ENCODE results near the gene DCAF8L2. TPM values are rescaled to one million over a fixed set of nuclear protein-coding genes. Genes with fewer than 3 reads are reported as not detected.
"Not testable (repeated sequence)": the region's sequence is repeated elsewhere in the genome, so short reads cannot be mapped to it uniquely, and the experiment has no call there.

DCAF8L2 gene
- total RNA-seq, 1 donor from 2014 or later = not detected

DNA sequence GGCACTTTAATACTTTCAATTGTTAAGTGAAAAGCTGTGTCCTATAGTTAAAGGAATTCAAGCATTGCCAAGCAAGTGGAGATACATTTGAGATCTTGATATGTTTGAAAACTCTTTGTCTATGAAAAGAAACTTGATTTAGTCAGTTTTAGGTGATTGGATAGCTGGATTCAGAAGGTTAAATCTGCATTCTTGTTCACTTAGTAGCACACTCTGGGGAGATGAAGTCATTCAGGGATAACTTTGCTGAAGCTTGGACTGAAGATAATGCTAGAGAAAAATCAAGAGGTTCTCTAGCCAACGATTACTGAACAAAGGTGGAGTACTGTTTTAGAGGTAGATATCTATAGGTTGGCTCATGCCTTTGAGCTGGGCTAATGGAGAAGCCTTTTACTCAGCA lies 90.6 kb downstream of the DCAF8L2 start:
- no peak for DNase-seq

DNA sequence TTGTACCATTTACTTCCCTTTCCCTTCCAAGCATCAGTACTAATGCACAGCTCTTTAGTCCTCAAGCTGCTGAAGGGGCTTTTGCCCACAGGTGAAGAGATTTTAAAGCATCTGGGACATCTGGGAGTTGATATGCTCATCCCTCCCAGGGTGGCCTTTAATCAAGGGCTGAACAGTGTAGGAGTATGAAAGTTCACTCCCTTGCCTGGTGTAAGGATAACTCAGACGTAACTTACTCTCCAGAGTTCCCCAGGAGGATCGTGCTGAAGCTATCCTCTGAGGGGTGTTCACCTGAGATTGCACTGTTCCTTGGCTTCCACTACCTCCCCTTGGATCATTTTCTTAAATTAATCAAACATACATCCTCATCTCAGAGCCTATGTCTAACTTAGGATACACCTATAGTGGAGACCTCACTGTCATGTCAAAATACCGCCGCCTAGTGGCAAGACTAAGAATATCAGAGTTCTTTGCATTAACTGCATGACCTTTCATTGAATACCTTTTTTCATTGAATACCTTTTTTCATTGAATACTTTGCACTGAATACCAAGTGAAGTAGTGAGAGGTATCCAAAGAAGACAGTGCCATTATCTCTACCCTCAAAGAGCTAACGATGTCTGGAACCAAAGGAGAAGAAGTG lies 93.5 kb downstream of the DCAF8L2 start:
- not testable (repeated sequence) for DNase-seq

DNA sequence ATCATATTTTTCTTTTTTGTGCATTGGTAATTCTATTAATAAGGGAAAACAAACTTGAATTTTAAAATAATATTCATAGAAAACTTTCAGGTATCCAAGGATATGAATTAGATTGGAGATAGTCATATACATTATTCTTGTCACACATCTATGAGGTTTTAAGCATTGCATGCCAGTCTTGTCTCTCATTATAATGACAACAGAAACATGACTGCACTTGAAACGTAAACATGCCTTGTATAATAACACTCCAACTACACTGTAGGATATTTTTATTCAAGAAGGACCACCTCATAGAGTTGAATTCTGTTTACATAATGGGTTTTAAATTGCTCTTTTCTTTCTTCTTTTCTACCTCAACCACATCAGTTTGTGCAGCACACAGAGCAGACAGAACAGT lies 104.5 kb downstream of the DCAF8L2 start:
- no peak for DNase-seq

DNA sequence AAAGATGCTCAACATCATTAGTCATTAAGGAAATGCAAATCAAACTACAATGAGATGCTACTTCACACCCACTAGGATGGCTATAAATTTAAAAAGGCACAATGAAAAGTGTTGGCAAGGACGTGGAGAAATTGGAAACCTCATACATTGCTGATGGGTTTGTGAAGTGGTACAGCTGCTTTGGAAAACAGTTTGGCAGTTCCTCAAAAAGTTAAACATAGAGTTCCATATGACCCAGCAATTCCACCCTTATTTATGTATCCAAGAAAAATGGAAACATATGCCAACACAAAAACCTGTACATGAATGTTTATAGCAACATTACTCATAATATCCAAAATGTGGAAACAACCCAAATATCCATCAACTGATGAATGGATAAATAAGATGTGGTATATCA lies 116.4 kb downstream of the DCAF8L2 start:
- no peak for DNase-seq

DNA sequence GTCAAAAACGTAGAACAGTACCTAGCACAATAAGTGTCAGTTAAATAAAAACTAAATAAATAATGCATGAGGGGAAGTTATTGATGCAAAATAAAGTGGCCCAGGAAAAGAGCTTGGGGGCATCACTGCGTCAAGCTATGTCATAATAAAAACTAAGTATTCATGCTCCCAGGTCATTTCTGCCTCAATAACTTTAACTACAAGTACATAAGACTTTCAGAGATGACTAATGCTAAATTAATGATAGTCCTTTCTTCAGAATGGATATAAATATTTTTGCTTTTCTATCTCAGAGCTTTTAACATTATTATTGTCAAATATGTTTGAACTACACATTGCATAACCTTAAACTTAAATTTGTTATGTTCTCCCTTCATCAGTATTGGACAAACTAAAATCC lies 125.5 kb downstream of the DCAF8L2 start:
- DNase-seq = no peak

DNA sequence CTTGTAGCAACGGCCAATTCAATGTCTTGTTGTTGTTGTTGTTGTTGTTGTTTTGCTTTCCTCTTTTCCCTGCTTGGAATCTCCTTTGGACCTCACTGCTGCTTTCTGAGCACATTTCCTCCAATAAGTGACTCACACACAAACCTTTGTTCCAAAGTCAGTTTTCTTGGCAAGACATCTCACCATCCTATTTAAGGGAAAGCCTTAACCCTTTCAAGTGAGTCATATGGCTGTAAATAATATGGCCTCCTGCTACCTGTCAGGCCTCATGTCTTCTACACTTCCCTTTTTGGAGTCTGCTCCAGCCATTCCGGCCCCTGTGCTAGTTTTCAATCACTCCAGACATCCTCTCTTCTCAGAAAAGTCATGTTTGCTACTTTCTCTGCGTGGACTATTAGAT lies 138.1 kb downstream of the DCAF8L2 start:
- DNase-seq = no peak

DNA sequence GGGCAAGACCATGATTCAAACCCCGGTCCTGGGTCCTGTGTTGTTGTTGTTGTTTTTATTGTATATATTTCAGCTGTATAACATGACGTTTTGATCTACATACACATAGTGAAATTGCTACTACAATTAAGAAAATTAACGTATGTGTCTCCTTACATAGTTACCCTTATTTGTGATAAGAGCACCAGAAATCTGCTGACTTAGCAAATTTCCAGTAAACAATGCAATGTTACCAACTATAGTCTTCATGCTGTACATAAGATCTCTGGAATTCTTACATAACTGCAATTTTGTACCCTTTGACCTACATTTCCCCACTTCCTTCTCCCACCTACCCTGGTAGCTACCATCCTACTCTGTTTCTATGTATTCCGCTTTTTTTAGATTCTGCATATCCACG lies 141.8 kb downstream of the DCAF8L2 start:
- DNase-seq = no peak

DNA sequence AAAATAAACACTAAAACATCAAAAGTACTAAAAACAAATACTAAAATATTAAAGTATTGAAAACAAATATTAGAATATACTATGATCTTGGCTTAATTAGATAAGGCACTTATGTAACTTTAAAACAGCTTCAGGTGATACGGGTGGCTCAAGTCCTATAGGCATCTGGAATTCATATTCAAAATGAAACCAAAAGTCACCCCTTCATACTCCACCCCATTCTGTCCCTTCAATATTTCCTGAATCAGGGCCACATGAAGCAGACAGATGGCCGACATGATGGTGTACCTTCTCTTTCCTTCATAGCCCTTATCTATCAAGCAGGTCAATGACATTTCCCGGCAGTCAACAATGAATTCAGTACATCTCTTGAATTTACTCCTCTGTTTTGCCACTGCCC lies 145.8 kb downstream of the DCAF8L2 start:
- DNase-seq = no peak

DNA sequence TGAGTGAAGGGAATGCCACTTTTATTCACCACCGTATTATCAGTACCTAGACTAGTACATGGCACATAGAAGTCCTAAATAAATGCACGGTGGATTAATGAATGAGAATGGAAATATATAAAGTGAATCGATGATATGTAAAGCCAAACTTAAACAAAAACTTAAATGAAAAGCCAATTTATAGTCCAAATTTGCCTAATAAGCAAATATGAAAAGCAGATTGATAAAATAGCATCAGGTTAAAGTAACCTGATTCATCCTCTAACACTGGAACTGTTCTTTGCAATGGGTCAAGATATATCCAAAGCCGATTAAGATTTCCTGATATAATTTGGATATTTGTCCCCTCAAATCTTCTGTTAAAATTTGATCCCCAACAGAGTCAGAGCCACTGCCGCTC lies 150.8 kb downstream of the DCAF8L2 start:
- no peak for DNase-seq

DNA sequence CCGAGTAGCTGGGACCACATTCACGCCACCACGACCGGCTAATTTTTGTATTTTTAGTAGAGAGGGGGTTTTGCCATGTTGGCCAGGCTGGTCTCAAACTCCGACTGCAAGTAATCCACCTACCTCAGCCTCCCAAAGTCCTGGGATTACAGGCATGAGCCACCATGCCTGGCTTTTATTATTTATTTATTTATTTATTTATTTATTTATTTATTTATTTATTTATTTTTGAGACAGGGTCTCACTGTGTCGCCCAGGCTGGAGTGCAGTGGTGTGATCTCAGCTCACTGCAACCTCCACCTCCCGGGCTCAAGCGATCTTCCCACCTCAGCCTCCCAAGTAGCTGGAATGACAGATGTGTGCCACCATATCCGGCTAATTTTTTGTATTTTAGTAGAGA lies 153.4 kb downstream of the DCAF8L2 start:
- DNase-seq = not testable (repeated sequence)

DNA sequence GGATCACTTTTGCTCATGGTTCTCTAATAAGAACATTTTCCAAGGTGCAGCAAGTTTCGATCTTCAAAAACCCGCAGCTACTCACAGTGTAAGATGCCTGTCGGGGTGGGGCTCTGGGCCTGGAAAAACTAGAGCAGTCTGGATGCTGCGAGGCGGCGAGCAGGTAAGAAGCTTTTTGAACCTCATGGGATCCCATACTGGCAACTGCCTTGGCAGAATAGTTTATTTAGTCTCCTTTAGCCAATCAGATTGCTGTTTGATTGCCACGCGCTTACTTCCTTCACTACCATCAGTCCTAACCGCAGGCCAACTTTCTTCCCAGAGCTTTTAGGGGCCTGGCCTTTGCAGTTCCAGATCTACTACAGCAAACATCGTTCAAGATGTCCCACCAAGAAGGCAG lies 156.4 kb downstream of the DCAF8L2 start:
- no peak for DNase-seq

DNA sequence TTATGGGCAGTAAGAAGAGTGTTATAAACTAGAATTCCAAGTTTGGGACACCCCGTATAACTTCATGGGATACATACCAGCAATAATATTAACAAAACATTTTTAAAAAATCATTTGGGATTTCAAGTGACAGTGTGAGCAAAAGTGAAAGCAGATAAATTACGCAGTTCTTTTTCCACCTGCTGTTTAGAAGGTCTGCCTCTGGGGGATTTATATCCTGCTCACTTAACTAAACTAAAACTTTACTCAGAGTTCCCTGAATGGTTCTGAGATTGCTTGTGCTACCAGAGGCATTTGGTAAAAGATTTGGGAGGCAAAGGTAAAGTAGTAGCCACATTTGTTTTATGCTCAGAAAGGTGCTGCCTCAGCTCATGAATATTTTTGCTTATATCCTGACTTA lies 160.2 kb downstream of the DCAF8L2 start:
- not testable (repeated sequence) for DNase-seq

DNA sequence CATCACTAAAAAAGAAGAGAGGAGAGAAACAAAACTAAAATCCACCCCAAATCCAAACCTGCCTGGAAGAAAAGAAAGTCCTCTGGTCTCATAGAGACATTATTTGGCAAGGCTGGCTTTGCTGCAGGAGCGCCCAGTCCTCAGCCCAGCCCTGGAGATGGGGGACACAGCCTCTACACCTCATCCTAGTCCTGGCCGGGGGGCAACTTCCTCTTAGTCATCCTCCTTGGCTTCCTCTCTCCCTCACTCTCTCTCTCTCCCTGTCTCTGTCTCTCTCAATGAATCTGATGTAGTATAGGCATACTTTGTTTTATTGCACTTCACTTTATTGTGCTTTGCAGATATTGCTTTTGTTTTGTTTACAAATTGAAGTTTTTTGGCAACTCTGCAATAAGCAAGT lies 161.8 kb downstream of the DCAF8L2 start:
- DNase-seq = no peak

DNA sequence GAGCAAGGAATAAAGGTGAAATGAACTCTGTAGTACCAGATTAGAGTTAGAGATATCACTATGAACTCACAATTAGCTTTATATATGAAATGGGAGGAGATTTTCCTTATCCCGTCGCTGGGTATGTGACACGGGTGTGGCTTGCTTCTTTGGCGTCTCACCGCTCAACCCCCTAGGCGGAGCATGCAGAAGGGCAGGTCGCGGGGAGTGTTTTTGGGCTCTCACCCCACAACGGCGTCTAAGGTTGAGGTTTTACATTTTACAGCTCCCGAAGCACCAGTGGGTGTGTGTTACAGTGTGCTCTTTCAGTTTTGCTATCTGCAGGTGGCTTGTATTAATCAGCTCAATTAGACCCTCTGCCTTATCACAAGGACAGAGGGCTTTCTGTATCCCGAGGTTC lies 175.6 kb downstream of the DCAF8L2 start:
- DNase-seq = no peak

DNA sequence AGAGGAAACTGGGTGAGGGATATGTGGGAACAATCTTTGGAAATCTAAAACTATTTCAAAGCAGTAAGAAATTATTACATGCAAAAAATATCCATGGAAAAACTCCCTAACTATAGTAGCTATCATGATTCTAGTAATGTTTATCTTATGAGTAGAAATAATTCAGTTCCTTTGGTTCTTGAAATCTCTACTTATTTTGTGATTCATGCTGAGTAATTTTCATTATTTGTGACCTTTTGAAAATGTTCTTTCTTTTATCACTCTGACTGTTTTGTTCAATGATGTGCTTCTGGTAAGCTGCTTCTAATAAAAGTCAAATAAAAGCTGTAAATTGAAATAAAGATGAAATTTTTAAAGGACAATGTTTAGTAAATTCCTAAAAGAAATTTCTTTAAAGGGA lies 177.2 kb downstream of the DCAF8L2 start:
- DNase-seq = no peak

DNA sequence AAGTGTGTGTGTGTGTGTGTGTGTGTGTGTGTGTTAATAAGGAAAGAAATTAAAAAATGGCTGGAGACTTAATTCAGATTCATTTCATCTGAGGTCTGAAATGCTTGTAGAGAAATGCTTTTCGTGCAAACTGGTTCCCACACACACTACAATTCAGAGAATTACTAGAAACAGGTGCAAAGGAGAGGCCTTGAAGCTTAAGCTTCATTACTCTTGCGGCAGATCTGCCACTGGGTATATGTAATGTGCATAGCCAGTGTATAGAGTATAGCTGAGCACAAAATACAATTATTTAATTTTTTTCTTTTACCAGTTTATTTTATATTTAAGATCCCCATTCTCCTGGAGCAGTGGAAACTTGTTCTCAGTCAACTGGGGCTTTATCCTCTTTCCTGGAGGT lies 185.8 kb downstream of the DCAF8L2 start:
- no peak for DNase-seq

DNA sequence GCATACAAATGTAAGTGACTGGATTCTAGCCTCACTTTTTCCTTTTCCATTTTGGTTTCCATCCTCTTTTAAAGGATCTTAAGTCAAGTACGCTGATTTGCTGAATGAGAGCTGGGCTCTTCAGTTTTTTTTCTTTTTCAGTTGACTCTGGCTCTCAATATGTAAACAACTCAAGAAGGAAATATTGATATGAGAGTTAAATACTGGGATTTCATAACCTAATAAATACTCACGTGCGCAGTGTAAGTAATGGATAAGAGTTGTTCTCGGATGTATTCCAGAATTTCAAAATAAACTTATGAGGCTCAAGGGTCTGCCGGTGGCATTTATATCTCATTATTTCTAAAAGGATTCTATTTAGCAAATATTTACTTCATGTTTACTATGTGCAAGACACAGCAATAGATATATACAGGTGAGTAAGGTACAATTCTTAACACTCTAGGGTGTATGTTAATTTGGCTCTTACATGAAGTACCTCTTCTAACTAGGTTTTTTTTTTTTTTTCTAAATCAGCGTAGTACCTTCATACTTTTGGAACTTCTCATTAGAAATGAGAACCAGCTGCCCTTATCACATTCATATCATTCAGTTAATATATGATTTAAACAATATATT lies 206.6 kb downstream of the DCAF8L2 start:
- no peak for DNase-seq

DNA sequence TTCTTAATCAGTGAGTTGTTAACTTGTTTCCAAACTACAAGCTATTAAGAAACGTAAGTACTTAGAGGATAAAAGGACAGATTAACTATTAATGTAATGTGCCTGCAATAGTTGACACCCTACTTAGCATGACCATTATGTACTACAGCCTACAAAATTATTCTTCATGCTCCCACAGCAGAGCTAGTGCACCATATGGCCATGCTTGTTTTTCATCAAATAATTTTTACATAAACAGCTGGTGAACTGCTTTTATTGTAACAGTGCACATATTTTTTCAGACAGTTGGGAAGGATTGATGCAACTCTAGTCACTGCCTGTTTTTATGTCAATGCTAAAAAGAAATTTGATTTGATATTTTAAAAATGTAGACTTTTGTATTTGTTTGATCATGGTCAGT lies 207.4 kb downstream of the DCAF8L2 start:
- DNase-seq = no peak

Other genes with a start within 250 kb of the DCAF8L2 start
- not detected for gene PPP4R3C, start 127.0 kb upstream of the DCAF8L2 start, total RNA-seq
- gene MAGEB10, start 217.6 kb downstream of the DCAF8L2 start, total RNA-seq = not detected